AG08395 (cell line): ENCODE results near the gene UNC79.
A peak's percentile ranks its signal among the peaks of the same experiment; 100 is the strongest.
"Not testable (repeated sequence)": the region's sequence is repeated elsewhere in the genome, so short reads cannot be mapped to it uniquely, and the experiment has no call there.

Experiments used
- DNase-seq: peaks from one replicate; pipeline ENCODE4 v3.0.0; 2012; ENCODE audit warnings: mixed read lengths, low spot score

Gene UNC79

DNA sequence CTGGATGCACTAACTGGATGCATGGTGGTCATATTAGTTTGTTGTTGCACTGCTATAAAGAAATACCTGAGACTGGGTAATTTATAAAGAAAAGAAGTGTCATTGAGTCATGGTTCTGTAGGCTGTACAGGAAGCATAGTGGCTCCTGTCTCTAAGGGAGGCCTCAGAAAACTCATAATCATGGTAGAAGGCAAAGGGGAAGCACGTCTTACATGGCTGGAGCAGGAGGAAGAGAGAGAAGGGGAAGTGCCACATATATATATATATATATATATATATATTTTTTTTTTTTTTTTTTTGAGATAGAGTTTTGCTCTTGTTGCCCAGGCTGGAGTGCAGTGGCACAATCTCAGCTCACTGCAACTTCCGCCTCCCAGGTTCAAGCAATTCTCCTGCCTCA lies 62.9 kb downstream of the UNC79 start:
- DNase-seq, result not testable (repeated sequence)

DNA sequence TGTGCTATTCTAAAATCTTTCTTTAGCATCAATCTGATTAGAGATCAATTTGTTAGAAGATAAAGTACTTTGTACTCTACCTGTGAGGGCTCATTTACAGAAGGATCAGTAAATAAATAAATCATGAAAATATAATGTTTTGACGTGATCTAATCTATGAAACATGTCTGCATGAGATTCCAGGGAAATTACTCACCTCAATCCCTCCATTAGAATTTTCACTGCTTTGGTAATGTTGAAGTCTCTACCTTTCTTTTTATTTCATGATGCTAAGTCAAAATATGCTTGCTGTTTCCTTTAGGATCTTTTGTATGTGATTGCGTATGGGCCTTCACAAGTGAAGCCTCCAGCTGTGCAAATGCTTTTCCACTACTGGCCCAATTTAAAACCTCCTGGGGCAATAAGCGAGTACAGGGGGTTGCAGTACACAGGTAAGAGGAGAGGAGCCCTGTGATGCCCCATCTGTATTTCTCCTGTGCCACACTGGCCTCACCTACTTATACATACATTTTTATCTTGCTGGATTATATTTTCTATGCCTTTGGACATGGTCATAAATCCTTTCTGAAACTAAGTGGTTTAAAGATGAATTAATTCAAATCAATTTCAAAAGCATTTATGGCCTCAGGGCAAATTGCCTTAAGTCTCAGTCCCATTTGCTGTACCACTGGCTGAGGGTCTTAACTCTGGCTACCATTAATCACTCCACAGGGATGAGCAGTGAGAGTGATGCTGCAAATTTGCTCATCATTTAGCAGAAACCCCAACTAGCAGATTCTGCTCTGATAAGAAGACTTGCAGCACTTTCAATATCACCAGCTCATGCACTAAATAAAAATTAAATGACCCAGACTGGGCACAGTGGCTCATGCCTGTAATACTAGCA lies 66.4 kb downstream of the UNC79 start:
- DNase-seq, result no peak

DNA sequence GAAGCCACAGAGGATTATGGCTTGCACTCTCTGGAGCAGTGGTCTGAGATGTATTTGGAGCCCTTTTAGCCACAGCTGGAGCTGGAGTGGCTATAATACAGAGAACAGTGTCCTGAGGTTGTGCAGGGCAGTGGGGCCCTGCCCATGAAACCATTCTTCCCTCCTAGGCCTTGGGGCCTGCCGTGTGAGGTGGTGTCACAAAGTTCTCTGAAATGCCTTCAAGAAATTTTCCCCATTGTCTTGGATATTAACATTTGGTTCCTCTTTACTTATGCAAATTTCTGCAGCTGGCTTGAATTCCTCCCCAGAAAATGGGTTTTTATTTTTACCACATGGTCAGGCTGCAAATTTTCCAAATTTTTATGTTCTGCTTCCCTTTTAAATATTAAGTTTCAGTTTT lies 79.3 kb downstream of the UNC79 start:
- no peak for DNase-seq

DNA sequence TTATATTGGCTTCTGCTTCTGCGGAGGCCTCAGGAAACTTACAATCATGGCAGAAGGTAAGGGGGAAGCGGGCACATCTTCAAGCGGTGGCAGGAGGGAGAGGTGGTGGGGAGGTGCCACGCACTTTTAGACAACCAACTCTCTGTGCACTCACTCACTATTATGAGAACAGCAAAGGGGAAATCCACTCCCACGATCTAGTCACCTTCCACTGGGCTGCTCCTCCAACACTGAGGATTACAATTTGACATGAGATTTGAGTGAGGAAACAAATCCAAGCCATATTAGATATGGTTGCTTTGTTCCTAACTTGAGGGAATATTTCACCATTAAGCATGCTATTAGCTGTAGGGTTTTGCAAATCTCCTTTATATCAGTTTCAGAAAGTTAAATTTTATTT lies 80.3 kb downstream of the UNC79 start:
- no peak for DNase-seq

DNA sequence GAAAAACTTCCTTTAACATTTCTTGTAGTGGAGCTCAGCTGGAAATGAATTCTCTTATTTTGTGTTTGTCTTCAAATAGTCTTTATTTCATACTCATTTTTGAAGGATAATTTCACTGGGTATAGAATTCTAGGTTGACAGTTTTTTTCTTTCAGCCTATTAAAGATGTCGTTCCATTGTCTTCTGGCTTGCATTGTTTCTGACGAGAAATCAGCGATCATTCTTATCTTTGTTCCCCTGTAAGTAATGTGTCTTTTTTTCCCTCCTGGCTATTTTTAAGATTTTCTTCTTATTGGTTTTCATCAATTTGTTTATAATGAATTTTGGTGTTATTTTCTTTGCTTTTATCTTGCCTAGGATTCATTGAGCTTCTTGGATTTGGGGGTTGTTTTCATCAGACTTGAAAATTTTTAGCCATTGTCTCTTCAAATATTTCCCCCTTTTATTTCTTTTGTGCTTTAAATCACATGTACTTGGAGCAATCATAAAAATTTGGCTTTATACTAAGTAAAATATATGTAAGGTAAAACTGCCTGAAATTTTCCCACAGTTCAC lies 89.4 kb downstream of the UNC79 start:
- DNase-seq, result no peak

DNA sequence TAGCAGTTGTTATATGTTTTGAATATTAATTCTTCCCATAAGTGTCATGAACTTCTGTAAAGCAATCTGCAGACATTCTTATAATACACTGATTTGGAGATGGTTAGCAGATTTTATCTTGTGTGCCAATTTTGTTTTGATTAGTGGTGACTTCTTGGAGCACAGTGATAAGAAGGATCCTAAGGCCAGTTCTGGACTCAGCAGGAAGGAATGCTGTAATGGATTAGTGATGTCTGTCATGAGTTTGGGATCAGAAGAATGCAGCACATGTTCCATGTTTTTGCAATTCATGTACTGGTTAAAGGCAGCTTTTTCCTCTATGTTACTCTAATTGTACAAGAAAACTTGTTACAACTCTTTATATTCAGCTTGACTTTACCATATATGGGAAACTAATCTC lies 91.5 kb downstream of the UNC79 start:
- no peak for DNase-seq

DNA sequence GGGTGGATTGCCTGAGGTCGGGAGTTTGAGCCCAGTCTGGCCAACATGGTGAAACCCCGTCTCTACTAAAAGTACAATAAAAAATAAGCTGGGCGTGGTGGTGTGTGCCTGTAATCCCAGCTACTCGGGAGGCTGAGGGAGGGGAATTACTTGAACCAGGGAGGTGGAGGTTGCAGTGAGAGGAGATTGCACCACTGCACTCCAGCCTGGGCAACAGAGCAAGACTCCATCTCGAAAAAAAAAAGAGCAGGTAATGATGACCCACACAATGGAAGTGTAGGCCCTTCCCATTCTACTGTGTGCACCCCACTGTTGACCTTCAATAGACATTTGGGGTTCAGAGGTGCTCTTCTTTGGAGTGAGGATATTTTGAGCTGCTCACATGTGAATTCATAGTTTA lies 94.5 kb downstream of the UNC79 start:
- not testable (repeated sequence) for DNase-seq

DNA sequence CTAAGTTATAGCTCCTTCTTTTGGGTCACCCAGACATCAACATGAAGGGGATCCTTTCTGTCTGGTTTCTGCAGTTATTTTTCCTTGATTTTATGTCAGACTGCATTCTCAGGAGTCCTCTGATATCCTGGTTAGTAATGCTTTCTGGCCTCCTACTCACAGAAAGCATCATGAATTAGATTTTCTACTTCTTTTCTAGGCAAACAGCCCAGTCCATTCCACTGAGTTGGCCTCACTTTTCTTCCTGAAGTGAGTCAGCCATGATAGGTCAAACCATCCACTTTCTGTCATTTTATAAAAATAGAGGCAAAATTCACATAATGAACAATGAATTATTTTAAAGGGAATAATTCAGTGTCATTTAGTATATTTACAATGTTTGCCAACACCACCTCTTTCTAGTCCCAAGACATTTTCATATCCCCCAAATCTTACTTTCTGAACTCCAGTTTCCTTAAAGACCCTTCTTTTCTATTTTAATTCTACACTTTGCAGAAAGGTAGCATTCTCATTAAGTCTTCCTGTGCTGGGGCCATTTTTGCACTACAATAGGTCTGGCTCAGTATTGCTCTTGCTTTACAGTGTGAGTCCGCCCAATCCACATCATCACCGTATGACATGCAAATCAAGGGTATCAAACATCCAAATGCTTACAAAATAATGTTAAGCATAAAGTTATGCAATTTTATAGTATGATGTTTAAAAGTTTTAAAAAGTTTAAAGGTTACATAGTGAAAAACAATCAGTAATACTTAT lies 95.1 kb downstream of the UNC79 start:
- DNase-seq, result peak; percentile 31

DNA sequence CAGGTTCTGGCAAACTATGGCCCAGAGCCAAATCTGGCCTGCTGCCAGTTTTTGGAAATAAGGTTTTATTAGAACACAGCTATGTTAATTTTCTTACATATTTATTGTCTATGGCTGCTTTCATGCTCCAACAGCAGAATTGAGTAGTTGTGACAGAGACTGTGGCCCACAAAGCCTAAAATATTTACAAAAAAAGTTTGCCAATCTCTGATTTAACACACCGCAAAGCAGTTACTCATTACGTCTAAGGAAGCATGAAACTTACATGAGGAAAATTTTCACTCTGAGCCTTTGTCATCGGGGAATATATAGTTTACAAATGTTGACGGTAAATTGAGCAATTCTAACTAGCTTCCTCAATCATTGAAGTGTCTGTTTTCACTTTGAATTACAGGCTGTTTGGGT lies 96.5 kb downstream of the UNC79 start:
- no peak for DNase-seq

DNA sequence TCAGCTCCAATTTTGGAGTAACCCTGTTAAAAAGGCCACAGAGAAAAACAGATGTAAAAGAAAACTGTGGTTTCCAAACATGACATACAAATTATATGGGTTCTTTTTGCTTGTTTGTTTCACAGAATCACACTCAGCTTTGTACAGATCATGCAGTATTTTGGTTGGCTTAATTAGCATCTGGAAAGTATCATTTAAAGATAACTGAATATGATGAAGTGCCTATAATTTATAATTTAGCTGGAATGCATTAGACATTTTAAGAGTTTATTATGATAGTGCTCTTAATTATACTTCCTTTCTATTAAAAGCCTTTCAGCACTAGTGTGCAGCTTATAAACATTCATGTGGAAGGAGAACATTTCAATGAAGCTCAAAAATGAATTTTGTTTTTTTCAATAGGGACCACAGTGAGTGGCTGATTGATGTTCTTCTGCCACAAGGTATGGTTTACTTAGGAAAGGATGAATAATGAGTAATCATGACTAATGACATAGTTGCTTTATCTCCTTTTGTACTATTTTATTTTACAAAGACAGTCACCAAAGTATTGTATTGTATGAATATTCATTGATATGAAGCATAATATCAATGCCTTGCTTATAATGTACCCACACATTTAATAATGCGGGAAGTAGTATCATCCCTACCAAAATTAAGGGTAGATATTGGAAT lies 98.3 kb downstream of the UNC79 start:
- no peak for DNase-seq

DNA sequence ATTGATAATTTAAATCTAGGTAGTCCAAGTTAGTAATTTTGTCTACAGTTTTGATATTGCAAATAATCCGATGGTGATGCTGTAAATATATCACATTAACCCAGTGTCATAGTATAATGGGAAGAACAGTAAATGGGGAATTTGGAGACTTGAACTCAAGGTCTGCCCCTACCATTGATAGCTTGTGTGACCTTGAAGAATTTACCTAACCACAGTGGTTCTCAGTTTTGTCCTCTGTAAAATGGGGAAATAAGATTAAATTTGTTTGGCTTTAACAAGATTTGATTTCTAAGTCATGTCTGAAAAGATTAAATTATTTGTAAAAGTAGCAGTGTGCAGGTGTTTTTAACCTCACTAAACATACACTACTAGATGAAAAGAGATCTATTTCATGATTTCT lies 100.9 kb downstream of the UNC79 start:
- no peak for DNase-seq

DNA sequence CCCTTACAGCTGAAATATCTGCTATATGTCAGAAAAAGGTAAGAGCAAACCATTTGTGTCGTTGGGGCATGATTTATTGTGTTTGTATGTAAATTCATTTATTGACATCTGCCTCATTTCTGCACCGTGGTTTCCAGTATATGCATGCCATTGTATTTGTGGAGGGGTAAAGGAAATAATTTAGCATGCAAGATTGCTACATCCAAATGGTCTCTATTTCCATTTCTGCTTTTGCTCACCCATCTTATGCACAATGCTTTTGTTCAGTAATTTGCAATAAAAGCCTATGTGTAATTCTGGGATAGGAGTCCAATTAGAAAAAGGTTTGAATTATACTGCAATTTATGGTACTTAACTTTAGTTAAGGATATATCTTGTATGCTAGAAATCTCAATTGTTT lies 101.8 kb downstream of the UNC79 start:
- no peak for DNase-seq

DNA sequence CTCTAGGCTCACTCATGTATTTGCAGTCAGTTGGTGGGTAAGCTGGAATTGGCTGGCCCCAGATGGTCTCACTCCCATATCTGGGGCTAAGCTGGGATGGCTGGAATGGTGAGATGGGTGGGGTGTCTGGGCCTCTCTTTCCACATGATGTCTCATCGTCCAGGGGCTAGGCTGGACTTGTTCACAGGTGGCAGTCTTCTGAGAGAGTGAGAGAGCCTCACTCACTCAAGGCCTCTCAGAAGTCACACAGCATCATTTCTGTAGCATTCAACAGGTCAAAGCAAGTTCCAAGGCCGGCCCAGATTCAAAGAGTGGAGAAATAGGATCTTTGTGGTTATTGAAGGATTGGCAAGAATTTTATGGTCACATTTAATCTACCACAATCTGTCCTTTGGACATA lies 102.7 kb downstream of the UNC79 start:
- no peak for DNase-seq

DNA sequence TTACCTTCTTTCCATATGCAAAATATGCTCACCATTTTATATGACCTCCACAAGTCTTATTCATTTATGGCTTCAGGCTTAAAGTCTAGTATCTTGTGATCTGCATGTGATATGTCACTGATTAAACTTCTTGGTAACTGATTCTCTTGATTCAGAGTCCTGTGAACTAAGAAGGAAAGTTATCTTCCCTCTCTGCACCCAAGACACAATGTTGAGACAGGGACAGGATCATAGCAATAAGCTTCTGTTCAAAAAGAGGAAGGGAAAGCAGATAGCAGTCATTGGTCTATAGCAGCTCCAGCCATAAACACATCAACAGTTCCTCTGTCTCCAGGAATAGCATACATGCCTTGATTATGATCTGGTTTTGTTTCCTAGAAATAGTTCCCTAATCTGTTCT lies 103.1 kb downstream of the UNC79 start:
- DNase-seq, result no peak

DNA sequence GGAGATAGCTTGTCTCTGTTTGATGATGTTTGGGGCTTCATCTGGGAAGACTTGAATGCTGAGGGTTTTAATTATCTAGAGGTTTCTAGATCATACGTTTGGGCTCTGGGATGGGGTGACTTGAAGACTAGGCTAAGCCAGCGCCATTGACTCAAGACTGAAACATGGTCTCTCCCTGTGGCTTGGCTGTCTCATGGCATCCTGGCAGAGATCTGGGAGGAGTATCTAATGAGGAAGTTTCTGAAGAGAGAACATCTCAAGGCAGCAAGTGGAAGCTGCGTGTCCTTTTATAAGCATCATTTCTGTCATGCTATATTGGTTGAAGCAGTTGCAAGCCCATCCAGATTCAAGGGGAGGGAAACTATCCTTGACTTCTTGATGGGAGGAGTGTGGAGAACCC lies 104.8 kb downstream of the UNC79 start:
- DNase-seq, result no peak

DNA sequence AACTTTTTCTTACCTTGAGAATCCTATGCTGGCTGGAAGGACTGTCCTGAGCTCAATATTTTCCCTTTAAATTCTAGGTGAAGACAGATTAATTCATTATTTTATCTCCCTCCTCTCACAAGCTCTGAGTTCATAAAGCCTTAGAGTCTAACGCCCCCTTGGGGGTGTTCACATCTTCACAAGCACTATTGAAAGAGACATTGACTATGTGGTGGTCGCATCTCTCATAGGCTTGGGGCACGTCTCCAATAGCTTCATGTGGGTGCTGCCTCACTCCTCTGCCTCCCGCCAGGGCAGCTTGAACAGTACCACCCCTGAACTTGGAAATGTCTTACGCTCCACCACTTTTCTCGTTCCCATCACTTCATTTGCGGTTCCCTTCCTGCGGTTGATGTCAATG lies 106.2 kb downstream of the UNC79 start:
- DNase-seq, result no peak

DNA sequence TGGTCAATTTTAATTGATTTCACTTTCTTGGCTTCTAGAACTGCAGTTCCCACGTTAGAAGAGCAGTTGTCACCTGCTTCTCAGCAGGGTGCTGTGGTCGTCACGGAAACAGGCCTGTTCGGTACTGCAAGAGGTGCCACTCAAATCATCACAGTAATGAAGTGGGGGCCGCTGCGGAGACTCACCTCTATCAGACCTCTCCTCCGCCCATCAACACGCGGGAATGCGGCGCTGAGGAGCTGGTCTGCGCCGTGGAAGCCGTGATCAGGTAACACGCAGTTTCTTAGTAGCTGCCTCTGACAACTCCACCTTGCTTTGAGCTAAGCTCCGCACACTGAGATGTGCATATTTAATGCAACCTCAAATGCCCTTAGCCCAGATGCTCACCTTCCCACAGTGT lies 107.2 kb downstream of the UNC79 start:
- DNase-seq, result no peak

DNA sequence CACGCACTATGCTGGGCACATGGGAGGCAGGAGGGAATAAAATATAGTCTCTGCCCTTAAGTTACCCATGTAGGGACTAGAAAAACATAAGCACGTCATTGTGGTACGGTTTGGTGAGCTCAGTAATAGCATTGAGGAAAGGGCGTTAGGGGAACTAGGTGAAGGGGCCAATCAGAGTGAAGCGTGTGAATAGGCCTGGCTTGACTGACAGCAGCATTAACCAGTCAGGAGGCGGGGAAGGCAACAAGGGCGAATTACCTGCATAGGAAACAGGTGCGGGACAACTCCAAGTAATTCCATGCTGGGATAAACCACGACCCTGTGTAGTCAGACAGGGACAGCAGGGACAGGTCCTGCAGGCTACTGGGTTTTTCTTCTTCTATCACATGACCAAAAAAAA lies 107.7 kb downstream of the UNC79 start:
- DNase-seq, result no peak

DNA sequence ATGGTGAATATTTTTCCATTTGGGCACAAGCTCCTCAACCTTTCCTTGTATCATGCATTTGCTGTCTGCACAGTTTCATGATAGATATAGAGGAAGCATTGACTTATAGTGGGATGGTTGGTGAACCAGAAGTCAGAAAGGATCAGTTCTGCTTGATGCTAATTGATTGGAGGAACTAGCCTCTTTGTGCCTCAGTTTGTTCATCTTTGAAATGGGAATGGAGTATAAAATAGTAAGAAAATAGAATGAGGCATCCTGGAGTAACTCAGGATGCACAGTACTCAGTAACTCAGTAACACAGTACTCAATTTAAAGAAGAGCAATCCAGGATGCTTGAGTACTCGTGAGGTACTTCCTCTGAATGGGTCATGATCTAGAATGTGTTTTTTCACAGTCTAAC lies 109.5 kb downstream of the UNC79 start:
- DNase-seq, result no peak

DNA sequence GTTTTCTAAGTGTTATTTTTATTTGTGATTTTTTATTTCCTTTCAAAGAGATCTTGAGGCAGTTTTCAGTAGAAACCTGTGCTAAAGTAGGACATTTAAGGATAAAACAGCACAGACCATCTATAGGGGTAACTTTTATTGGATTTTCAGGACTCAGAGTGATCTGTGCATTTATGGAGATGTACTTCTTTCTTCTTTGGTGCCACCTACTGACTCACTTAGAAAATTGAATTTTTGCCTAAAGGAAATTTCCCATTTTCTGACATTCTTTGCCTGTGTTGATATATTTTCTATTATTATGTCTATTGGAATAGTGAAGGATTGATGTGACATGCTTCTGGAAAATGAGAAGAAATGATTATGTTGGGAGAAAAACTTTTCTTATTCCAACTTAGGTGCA lies 113.0 kb downstream of the UNC79 start:
- DNase-seq, result peak; percentile 10

DNA sequence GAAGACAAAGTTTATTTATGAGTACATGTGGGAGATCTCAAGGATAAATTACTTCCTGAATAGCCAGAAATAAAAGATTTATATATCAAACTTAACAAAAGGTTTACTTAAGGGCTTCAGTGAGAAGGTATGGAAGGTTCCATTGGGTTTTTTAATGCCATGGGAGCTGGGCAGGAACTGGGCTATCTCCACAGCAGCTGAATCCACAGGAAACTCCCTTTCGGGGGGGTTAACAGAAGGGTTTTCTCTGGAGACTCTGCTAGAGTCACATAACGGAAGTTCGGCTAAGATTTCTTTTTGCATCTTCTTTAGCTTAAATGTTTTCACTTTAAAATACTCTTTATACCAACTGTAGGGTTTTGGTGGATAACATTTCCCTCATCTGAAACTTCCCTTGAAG lies 113.5 kb downstream of the UNC79 start:
- DNase-seq, result no peak

DNA sequence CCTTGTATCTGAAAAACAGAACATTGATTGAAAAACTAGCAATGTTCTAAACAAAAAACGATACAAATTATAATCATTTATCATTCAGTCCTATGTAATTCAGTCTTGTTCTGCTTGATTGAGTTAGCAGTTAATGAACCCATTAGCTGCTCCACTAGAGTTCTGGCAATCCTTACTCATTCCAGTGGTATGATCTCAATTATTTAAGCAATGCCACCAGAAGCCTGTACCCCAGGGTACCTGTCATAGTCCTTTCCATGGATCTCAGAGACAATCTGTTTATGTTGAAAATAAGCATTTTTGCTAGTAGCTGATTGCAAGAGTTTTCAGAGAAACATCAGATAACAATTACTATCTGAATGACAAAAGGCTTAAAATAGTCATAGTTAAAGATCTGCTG lies 115.9 kb downstream of the UNC79 start:
- DNase-seq, result no peak
